IMR-90 (cell line): ENCODE results near the gene DPM1. TPM values are rescaled to one million over a fixed set of nuclear protein-coding genes. Genes with fewer than 3 reads are reported as not detected.

Experiments
- ATAC-seq: fragments of 200-7000 bp; cut with Tn5 transposase; 2 replicates; pipeline ENCODE4 v1.9.1; 2020; ENCODE audit warnings: low read depth, mild to moderate bottlenecking, moderate library complexity
- BruUV-seq: library from RNA; stranded (reverse); fragments of 400-500 nt; replicated peaks from 2 replicates; lab custom pipeline; 2021; lab: Mats Ljungman, UMichigan
- CTCF ChIA-PET: fragments of 300-600 bp; formaldehyde crosslinking; extraction: SDS; loops from one replicate; lab custom pipeline; 2021; ENCODE audit warnings: antibody characterized with exemption; lab: Yijun Ruan, JAX
- POLR2A ChIA-PET: fragments of 300-600 bp; sonication (Branson Sonifier 250); formaldehyde crosslinking; loops from one replicate; lab custom pipeline; 2022; ENCODE audit warnings: antibody characterized with exemption; ENCODE audit not compliant: unreplicated experiment; lab: Charles Lee
- DNase-seq: peaks from one replicate; pipeline ENCODE4 v3.0.0; 2013
- H2AFZ ChIP-seq: replicated peaks from 2 replicates; pipeline ENCODE3; 2013; ENCODE audit warnings: low read length, mild to moderate bottlenecking; ENCODE audit not compliant: poor library complexity
- H2AK5ac ChIP-seq: 2 replicates; pipeline ENCODE4 v1.6.1; 2013; ENCODE audit warnings: low read depth, low read length, inconsistent platforms
- H2AK9ac ChIP-seq: replicated peaks from 2 replicates; pipeline ENCODE3; 2013; ENCODE audit warnings: mild to moderate bottlenecking, low read depth, low read length, moderate library complexity; ENCODE audit not compliant: poor library complexity
- H2BK120ac ChIP-seq: 2 replicates; pipeline ENCODE4 v1.6.1; 2013; ENCODE audit warnings: low read depth, low read length, inconsistent platforms
- H2BK15ac ChIP-seq: 3 replicates; pipeline ENCODE4 v1.6.1; 2013; ENCODE audit warnings: low read depth, low read length, inconsistent platforms
- H2BK20ac ChIP-seq: 2 replicates; pipeline ENCODE4 v1.6.1; 2013; ENCODE audit warnings: low read depth, mild to moderate bottlenecking, inconsistent platforms, low read length, moderate library complexity
- H2BK5ac ChIP-seq: 2 replicates; pipeline ENCODE4 v1.6.1; 2013; ENCODE audit warnings: mild to moderate bottlenecking, low read depth, low read length, inconsistent platforms; ENCODE audit not compliant: poor library complexity, severe bottlenecking
- H3K14ac ChIP-seq: replicated peaks from 2 replicates; pipeline ENCODE4 v1.6.1; 2013; ENCODE audit warnings: low read depth, low read length, inconsistent platforms
- H3K18ac ChIP-seq: 2 replicates; pipeline ENCODE4 v1.6.1; 2013; ENCODE audit warnings: low read depth, low read length, control low read depth
- H3K23ac ChIP-seq: 2 replicates; pipeline ENCODE4 v1.6.1; 2013; ENCODE audit warnings: low read depth, low read length, inconsistent platforms
- H3K27ac ChIP-seq: 2 replicates; pipeline ENCODE4 v1.5.1; 2013; ENCODE audit warnings: mild to moderate bottlenecking, control low read depth, low read length; ENCODE audit not compliant: insufficient read depth
- H3K27me3 ChIP-seq: 2 replicates; pipeline ENCODE4 v1.6.1; 2013; ENCODE audit warnings: low read length; ENCODE audit not compliant: control insufficient read depth, insufficient read depth
- H3K36me3 ChIP-seq: 2 replicates; pipeline ENCODE4 v1.6.1; 2013; ENCODE audit warnings: low read length, mixed read lengths; ENCODE audit not compliant: control insufficient read depth, insufficient read depth
- H3K4ac ChIP-seq: 2 replicates; pipeline ENCODE4 v1.6.1; 2013; ENCODE audit warnings: low read depth, low read length, inconsistent platforms
- H3K4me1 ChIP-seq: 2 replicates; pipeline ENCODE4 v1.6.1; 2013; ENCODE audit warnings: low read length, mixed read lengths; ENCODE audit not compliant: control insufficient read depth, insufficient read depth
- H3K4me2 ChIP-seq: 2 replicates; pipeline ENCODE4 v1.6.1; 2013; ENCODE audit warnings: low read depth, mild to moderate bottlenecking, control low read depth, low read length, moderate library complexity
- H3K4me3 ChIP-seq: 2 replicates; pipeline ENCODE4 v1.5.1; 2013; ENCODE audit warnings: low read depth, mild to moderate bottlenecking, control low read depth, low read length, moderate library complexity; ENCODE audit not compliant: insufficient read depth
- H3K56ac ChIP-seq: 2 replicates; pipeline ENCODE4 v1.6.1; 2013; ENCODE audit warnings: low read length, inconsistent platforms; ENCODE audit not compliant: insufficient read depth; ENCODE audit errors: extremely low read depth
- H3K79me1 ChIP-seq, 2 experiments: 2 replicates each; pipeline ENCODE4 v1.6.1; 2013; ENCODE audit warnings: low read length in 2 of 2, inconsistent platforms in 1 of 2, low read depth in 1 of 2
- H3K9ac ChIP-seq: 2 replicates; pipeline ENCODE4 v1.6.1; 2013; ENCODE audit warnings: low read depth, low read length, control low read depth
- H3K9me1 ChIP-seq: 2 replicates; pipeline ENCODE4 v1.6.1; 2013; ENCODE audit warnings: low read length, inconsistent platforms; ENCODE audit not compliant: insufficient read depth
- H3K9me3 ChIP-seq: 2 replicates; pipeline ENCODE4 v1.6.1; 2013; ENCODE audit warnings: low read length; ENCODE audit not compliant: control insufficient read depth, insufficient read depth
- H4K20me1 ChIP-seq: 2 replicates; pipeline ENCODE4 v1.6.1; 2013; ENCODE audit warnings: low read length, inconsistent platforms; ENCODE audit not compliant: insufficient read depth
- H4K5ac ChIP-seq: 2 replicates; pipeline ENCODE4 v1.6.1; 2013; ENCODE audit warnings: mild to moderate bottlenecking, low read depth, low read length, control low read depth
- H4K8ac ChIP-seq, 2 experiments: 2 replicates each; pipeline ENCODE4 v1.6.1; 2013; ENCODE audit warnings: low read depth in 2 of 2, low read length in 2 of 2, control low read depth in 1 of 2, inconsistent platforms in 1 of 2
- H4K91ac ChIP-seq: 2 replicates; pipeline ENCODE4 v1.6.1; 2013; ENCODE audit warnings: low read depth, low read length, inconsistent platforms; ENCODE audit not compliant: insufficient read depth
- CEBPB ChIP-seq: IDR thresholded peaks from 2 replicates; pipeline ENCODE4 v1.6.1; 2012; ENCODE audit warnings: low read depth, low read length, improper control_type of control experiment
- CTCF ChIP-seq: conservative IDR thresholded peaks from 2 replicates; pipeline ENCODE4 v1.5.1; 2012; ENCODE audit warnings: mild to moderate bottlenecking, low read depth, low read length, improper control_type of control experiment
- ELK1 ChIP-seq: fragments of 150-350 bp; IDR thresholded peaks from 2 replicates; pipeline ENCODE4 v1.6.1; 2016; ENCODE audit warnings: low read depth, mild to moderate bottlenecking, low read length, moderate library complexity, borderline replicate concordance
- MAZ ChIP-seq: IDR thresholded peaks from 2 replicates; pipeline ENCODE4 v1.6.1; 2012; ENCODE audit warnings: low read depth, mild to moderate bottlenecking, low read length, improper control_type of control experiment, moderate library complexity, borderline replicate concordance
- RAD21 ChIP-seq: IDR thresholded peaks from 2 replicates; pipeline ENCODE4 v1.6.1; 2012; ENCODE audit warnings: low read length, improper control_type of control experiment
- RCOR1 ChIP-seq: IDR thresholded peaks from 2 replicates; pipeline ENCODE4 v1.6.1; 2012; ENCODE audit warnings: mild to moderate bottlenecking, low read length, improper control_type of control experiment; ENCODE audit not compliant: insufficient replicate concordance
- RFX5 ChIP-seq: IDR thresholded peaks from 2 replicates; pipeline ENCODE4 v1.8.0; 2012; ENCODE audit warnings: low read depth, mild to moderate bottlenecking, low read length, moderate library complexity
- USF2 ChIP-seq: fragments of 150-350 bp; IDR thresholded peaks from 2 replicates; pipeline ENCODE4 v1.6.1; 2017; ENCODE audit warnings: mild to moderate bottlenecking, antibody characterized with exemption, low read length, low read depth
- WGBS, 2 experiments: methylation state at CpG; one replicate each; pipeline versions ENCODE4 v1.1.5 to v1.1.7; 2013; ENCODE audit warnings: missing lambda C conversion rate in 2 of 2; ENCODE audit not compliant: insufficient read length in 1 of 2; ENCODE audit errors: extremely low coverage in 2 of 2; 5-methylcytosine and 5-hydroxymethylcytosine counted together
- dilution Hi-C: fragments of 300-500 bp; cut with HindIII; formaldehyde crosslinking; loops from one replicate; pipeline ENCODE4 v1.14.3; 2018; ENCODE audit warnings: low sequenced_read_pairs; ENCODE audit not compliant: unreplicated experiment
- in situ Hi-C: fragments of 300-500 bp; cut with MboI; formaldehyde crosslinking; loops from 3 replicates; pipeline ENCODE4 v1.14.3; 2019; ENCODE audit warnings: low sequenced_read_pairs, inconsistent platforms, mixed read lengths
- intact Hi-C: fragments of 100-400 bp; cut with micrococcal nuclease; formaldehyde crosslinking; loops from 2 replicates; pipeline ENCODE4 v1.10.0; 2022
- polyA plus RNA-seq, 3 experiments: library from polyadenylated mRNA; depleted of rRNA; stranded (reverse); fragments of >200 nt; gene quantifications; 2 replicates each; pipeline ENCODE4 v1.2.3, GENCODE V29; 2012; ENCODE audit warnings: low replicate concordance in 1 of 3
- total RNA-seq: library from RNA; depleted of rRNA; stranded (reverse); fragments of >200 nt; gene quantifications from 2 replicates; pipeline ENCODE4 v1.2.3, GENCODE V29; 2012

DPM1 gene
- total and polyA plus RNA-seq, 2 of the 4 experiments (the other 2 are of a cell fraction), result 59.1 to 89.1 TPM

GRCh38 chr20:51003753-51004152 lies 45.4 kb upstream of the DPM1 start:
- in situ Hi-C loops (no loop called here), intact Hi-C loops (no loop called here)

More at GRCh38 chr20:51003753-51004152, 45.4 kb upstream of the DPM1 start:
- Histone ChIP-seq H2BK20ac (no peak overlapping the region), H2BK5ac (no peak overlapping the region), H3K27me3 (no peaks in the 10 kb centered on the region), H3K56ac (no peak overlapping the region), H3K9ac (no peak overlapping the region), H2BK120ac (no peak overlapping the region), H3K23ac (no peak overlapping the region), H3K4me3 (no peak overlapping the region), H3K36me3 (peaks cover 20% of the 10 kb centered on the region), H2AFZ (no peak overlapping the region), H3K4ac (no peak overlapping the region), H3K4me1 (no peaks in the 10 kb centered on the region), H4K5ac (no peak overlapping the region), H4K8ac (no peak overlapping the region), H3K27ac (no peak overlapping the region), H3K18ac (no peak overlapping the region), H3K14ac (no peak overlapping the region), H2AK5ac (no peak overlapping the region), H4K20me1 (no peaks in the 10 kb centered on the region; the same call in none of the 2 replicates), H3K4me2 (no peak overlapping the region), H3K9me1 (no peaks in the 10 kb centered on the region), H4K91ac (no peak overlapping the region), H2BK15ac (no peak overlapping the region), H3K79me1 (peaks cover 12 to 16% of the 10 kb centered on the region in 2 experiments), H2AK9ac (no peak overlapping the region), H3K9me3 (no peaks in the 10 kb centered on the region)
- BruUV-seq, result no TSS peak
- CTCF ChIA-PET, result no interaction called here
- dilution Hi-C loops, result no loop called here
- ATAC-seq, result no peak
- DNase-seq, result no peak
- WGBS, 2 experiments, result 100% methylated on average over 4 of the region's 21 CpGs; no CpG with 5 or more reads in 1 of the 2 experiments
- no peak for TF ChIP-seq RCOR1
- TF ChIP-seq USF2, result no peak
- no peak for TF ChIP-seq CEBPB
- no peak for TF ChIP-seq MAZ
- TF ChIP-seq RAD21, result no peak
- no peak for TF ChIP-seq RFX5
- TF ChIP-seq ELK1, result no peak
- TF ChIP-seq CTCF, result no peak
- POLR2A ChIA-PET, result no interaction called here
